Brain microvascular endothelial cell (primary cell): ENCODE measurements around the gene MEA1.
"Not testable (repeated sequence)": the region's sequence is repeated elsewhere in the genome, so short reads cannot be mapped to it uniquely, and the experiment has no call there.

ENCODE experiments used
- DNase-seq: peaks from one replicate; pipeline ENCODE4 v3.0.0-alpha.2; 2020
- H3K27ac ChIP-seq: fragments of 250-450 bp; sonication (Bioruptor Pico); 2 replicates; pipeline ENCODE4 v1.5.1; 2020; ENCODE audit warnings: mild to moderate bottlenecking, moderate library complexity
- H3K27me3 ChIP-seq: fragments of 250-450 bp; sonication (Bioruptor Pico); replicated peaks from 2 replicates; pipeline ENCODE4 v1.5.1; 2020; ENCODE audit warnings: mild to moderate bottlenecking
- H3K36me3 ChIP-seq: fragments of 250-450 bp; sonication (Bioruptor Pico); replicated peaks from 2 replicates; pipeline ENCODE4 v1.5.1; 2020; ENCODE audit warnings: mild to moderate bottlenecking
- H3K4me3 ChIP-seq: 2 replicates; pipeline ENCODE4 v1.5.1; 2011; ENCODE audit warnings: low read depth, mild to moderate bottlenecking, control low read depth, low read length, moderate library complexity
- CTCF ChIP-seq: IDR thresholded peaks from 2 replicates; pipeline ENCODE4 v1.5.1; 2011; ENCODE audit warnings: low read depth, mild to moderate bottlenecking, moderate library complexity, low read length, control low read depth, inconsistent platforms; ENCODE audit errors: missing control alignments
- in situ Hi-C: cut with HindIII; loops from 2 replicates; pipeline ENCODE4 v1.10.0; 2017; ENCODE audit warnings: low sequenced_read_pairs, low pct_ligation_motif_present

MEA1 gene

DNA sequence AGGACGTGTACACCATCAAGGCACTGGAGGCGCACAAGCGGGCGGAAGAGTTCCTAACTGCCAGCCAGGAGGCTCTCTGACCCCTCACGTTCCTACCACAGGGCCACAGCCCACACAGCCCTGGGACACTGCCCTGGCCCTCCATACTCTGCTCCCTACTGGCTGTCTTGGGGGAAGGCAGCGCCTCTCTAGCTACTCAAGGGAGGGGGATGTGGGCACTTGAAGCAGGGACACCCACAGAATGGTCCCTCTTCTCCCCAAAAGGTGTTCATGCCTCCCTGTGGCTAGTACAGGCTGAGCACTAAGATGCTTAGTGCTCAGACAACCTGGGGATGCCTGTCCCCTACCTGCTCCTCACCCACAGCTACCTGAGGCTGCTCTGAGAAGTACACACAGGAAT, 2.5 kb downstream of the MEA1 start:
- no peaks in the 10 kb centered on the region for H3K27me3 ChIP-seq
- no peak for TF ChIP-seq CTCF
- no peak overlapping the region for H3K27ac ChIP-seq
- peaks cover 50% of the 10 kb centered on the region for H3K36me3 ChIP-seq
- no peak for DNase-seq
- in situ Hi-C loops = no loop called here
- H3K4me3 ChIP-seq = no peak overlapping the region

DNA sequence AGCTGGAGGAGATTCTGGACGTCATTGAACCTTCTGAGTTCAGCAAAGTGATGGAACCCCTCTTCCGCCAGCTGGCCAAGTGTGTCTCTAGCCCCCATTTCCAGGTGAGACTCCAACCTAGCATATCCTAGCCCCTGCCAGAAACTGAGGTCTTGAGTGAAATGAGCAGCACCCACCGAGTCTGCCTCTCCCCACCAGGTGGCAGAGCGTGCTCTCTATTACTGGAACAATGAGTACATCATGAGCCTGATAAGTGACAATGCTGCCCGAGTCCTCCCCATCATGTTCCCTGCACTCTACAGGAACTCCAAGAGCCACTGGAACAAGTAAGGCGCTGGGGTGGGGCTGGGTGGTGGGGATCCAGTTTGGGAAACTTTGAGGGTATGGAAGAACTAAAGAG, 4.6 kb downstream of the MEA1 start:
- in situ Hi-C loops = no loop called here
- Histone ChIP-seq H3K36me3 (peaks cover 50% of the 10 kb centered on the region), H3K4me3 (no peak overlapping the region), H3K27me3 (no peaks in the 10 kb centered on the region), H3K27ac (no peak overlapping the region)
- DNase-seq = peak; percentile 34
- TF ChIP-seq CTCF = peak; percentile 72

DNA sequence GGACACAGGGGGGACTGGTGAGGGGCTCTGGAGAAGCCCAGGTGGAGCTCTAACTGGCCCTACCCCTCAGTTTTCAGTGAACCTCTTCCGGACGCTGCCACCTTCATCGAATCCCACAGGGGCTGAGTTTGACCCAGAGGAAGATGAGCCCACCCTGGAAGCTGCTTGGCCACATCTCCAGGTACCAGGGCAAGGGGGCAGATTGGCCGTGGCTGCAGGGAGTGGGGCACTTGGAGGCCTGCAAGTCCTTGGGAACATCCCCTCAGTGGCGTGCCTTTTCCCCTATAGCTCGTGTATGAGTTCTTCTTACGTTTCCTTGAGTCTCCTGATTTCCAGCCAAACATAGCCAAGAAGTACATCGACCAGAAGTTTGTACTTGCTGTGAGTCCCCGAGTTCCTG, 6.6 kb downstream of the MEA1 start:
- Histone ChIP-seq H3K27me3 (no peaks in the 10 kb centered on the region), H3K4me3 (no peak overlapping the region), H3K36me3 (peaks cover 50% of the 10 kb centered on the region), H3K27ac (no peak overlapping the region)
- in situ Hi-C loops = no loop called here
- DNase-seq = no peak
- TF ChIP-seq CTCF = no peak

- no peak for DNase-seq
- TF ChIP-seq CTCF = no peak
- in situ Hi-C loops = no loop called here
- H3K27me3 ChIP-seq = no peaks in the 10 kb centered on the region
- no peak overlapping the region for H3K27ac ChIP-seq
- H3K4me3 ChIP-seq = no peak overlapping the region
- H3K36me3 ChIP-seq = peaks cover 41% of the 10 kb centered on the region
These were observed 7.5 kb downstream of the MEA1 start for GRCh38 chr6:43006251-43006650.

DNA sequence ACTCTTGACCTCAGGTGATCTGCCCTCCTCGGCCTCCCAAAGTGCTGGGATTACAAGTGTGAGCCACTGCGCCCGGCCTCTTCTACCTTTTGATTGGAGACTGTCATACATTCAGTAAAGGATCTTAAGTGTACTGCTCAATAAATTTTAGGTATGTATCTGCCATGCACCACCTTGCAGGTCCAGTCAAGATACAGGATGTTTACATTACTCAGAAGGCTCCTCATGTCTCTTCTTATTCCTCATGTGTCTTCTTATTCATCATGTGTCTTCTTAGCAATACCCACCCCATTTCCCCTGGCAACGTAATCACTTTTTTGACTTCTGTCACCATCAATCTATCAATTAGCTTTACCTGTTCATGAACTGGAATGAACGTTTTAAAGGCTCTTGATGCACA, 7.9 kb downstream of the MEA1 start:
- in situ Hi-C loops = no loop called here
- H3K4me3 ChIP-seq = no peak overlapping the region
- H3K27ac ChIP-seq = no peak overlapping the region
- peaks cover 38% of the 10 kb centered on the region for H3K36me3 ChIP-seq
- no peak for DNase-seq
- no peaks in the 10 kb centered on the region for H3K27me3 ChIP-seq
- no peak for TF ChIP-seq CTCF

DNA sequence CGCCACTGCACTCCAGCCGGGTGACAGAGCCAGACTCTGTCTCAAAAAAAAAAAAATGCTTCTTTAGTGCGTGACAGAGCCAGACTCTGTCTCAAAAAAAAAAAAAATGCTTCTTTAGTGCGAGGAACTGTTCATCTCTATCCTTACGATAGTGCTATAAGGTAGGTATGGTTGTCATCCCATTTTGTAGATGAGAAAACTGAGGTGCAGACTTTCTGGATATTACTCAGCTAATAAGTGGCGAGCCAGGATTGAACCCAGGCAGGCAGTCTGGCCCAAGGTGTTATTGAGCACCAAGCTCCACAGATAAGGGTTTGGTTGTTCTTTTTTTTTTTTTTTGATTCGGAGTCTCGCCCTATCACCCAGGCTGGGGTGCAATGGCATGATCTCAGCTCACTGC, 11.9 kb downstream of the MEA1 start:
- no peak overlapping the region for H3K4me3 ChIP-seq
- H3K36me3 ChIP-seq = peaks cover under 1% of the 10 kb centered on the region
- H3K27ac ChIP-seq = no peak overlapping the region
- H3K27me3 ChIP-seq = no peaks in the 10 kb centered on the region
- DNase-seq = no peak
- in situ Hi-C loops = no loop called here
- TF ChIP-seq CTCF = no peak

DNA sequence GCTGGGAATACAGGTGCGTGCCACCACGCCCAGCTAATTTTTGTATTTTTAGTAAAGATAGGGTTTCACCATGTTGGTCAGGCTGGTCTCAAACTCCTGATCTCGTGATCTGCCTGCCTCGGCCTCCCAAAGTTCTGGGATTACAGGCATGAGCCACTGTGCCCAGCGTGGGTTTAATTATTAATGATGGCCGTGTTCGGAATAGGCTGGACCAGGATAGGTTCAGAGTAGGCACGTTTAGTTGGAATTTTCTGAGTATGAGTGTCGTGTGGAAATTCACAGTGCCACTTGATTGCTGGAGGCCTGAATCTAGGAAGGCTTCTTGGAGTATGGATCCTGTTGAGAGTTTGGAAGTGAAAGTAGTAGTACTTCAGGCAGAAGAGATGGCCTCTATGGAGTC, 15.5 kb downstream of the MEA1 start:
- H3K36me3 ChIP-seq, H3K27me3 ChIP-seq, DNase-seq, H3K27ac ChIP-seq, in situ Hi-C loops, H3K4me3 ChIP-seq: not testable (repeated sequence)
